OCI-LY1 (cell line): ENCODE results near the gene NUAK1.

ENCODE experiments used
- H2AFZ ChIP-seq: fragments of 200-600 bp; sonication (generic), shearing (Covaris generic); 2 replicates; pipeline ENCODE4 v1.6.0; 2014; ENCODE audit warnings: antibody characterized with exemption, mild to moderate bottlenecking, low read length
- H3F3A ChIP-seq: fragments of 200-600 bp; sonication (generic), shearing (Covaris generic); 2 replicates; pipeline ENCODE4 v1.6.0; 2014; ENCODE audit warnings: mild to moderate bottlenecking, antibody characterized with exemption, low read length, moderate library complexity; ENCODE audit not compliant: insufficient read depth
- H3K27ac ChIP-seq: fragments of 200-600 bp; sonication (generic); 2 replicates; pipeline ENCODE4 v1.5.1; 2014; ENCODE audit warnings: low read length, mixed run types, mild to moderate bottlenecking, low read depth; ENCODE audit not compliant: poor library complexity, severe bottlenecking
- H3K27me3 ChIP-seq: fragments of 200-600 bp; sonication (generic); 2 replicates; pipeline ENCODE4 v1.6.0; 2014; ENCODE audit warnings: antibody characterized with exemption, mild to moderate bottlenecking, low read length, moderate library complexity; ENCODE audit not compliant: insufficient read depth
- H3K36me3 ChIP-seq: fragments of 200-600 bp; sonication (generic); 2 replicates; pipeline ENCODE4 v1.6.1; 2014; ENCODE audit warnings: mild to moderate bottlenecking, antibody characterized with exemption, low read length, moderate library complexity, mixed read lengths; ENCODE audit not compliant: insufficient read depth
- H3K4me1 ChIP-seq: fragments of 200-600 bp; sonication (generic); 2 replicates; pipeline ENCODE4 v1.5.1; 2014; ENCODE audit warnings: mild to moderate bottlenecking, low read length, moderate library complexity; ENCODE audit not compliant: insufficient read depth, severe bottlenecking
- H3K4me2 ChIP-seq: fragments of 200-600 bp; sonication (generic), shearing (Covaris generic); 2 replicates; pipeline ENCODE4 v1.6.1; 2014; ENCODE audit warnings: low read length
- H3K4me3 ChIP-seq: fragments of 200-600 bp; sonication (generic); 2 replicates; pipeline ENCODE4 v1.5.1; 2014; ENCODE audit warnings: low read length, low read depth, mild to moderate bottlenecking, mixed read lengths; ENCODE audit not compliant: poor library complexity, severe bottlenecking
- H3K79me2 ChIP-seq: fragments of 200-600 bp; shearing (Covaris generic); 2 replicates; pipeline ENCODE4 v1.6.1; 2016; ENCODE audit warnings: mixed run types, low read length, mixed read lengths; ENCODE audit not compliant: insufficient read depth
- H3K9ac ChIP-seq: fragments of 200-600 bp; sonication (generic), shearing (Covaris generic); 2 replicates; pipeline ENCODE4 v1.6.1; 2014; ENCODE audit warnings: mild to moderate bottlenecking, low read length, mixed read lengths
- H3K9me2 ChIP-seq: fragments of 200-600 bp; sonication (generic), shearing (Covaris generic); 2 replicates; pipeline ENCODE4 v1.6.1; 2014; ENCODE audit warnings: low read depth, mild to moderate bottlenecking, low read length, mixed read lengths
- H3K9me3 ChIP-seq: fragments of 200-600 bp; shearing (Covaris generic); 2 replicates; pipeline ENCODE4 v1.6.1; 2014; ENCODE audit warnings: low read length, mixed read lengths
- H4K20me1 ChIP-seq: fragments of 200-600 bp; sonication (generic), shearing (Covaris generic); 2 replicates; pipeline ENCODE4 v1.6.0; 2016; ENCODE audit warnings: mild to moderate bottlenecking, low read length; ENCODE audit not compliant: insufficient read depth
- EZH2 ChIP-seq: fragments of 200-600 bp; sonication (generic), shearing (Covaris generic); IDR thresholded peaks from 2 replicates; pipeline ENCODE4 v1.8.0; 2017; ENCODE audit warnings: borderline replicate concordance, mixed run types, mild to moderate bottlenecking, antibody characterized with exemption, low read length, moderate library complexity, mixed read lengths
- TF ChIP-seq, protein P1 (sequence below): fragments of 200-600 bp; sonication (generic), shearing (Covaris generic); IDR thresholded peaks from 2 replicates; pipeline ENCODE4 v1.5.1; 2017; ENCODE audit warnings: mild to moderate bottlenecking, antibody characterized with exemption, low read length, moderate library complexity, mixed read lengths

NUAK1 gene

DNA sequence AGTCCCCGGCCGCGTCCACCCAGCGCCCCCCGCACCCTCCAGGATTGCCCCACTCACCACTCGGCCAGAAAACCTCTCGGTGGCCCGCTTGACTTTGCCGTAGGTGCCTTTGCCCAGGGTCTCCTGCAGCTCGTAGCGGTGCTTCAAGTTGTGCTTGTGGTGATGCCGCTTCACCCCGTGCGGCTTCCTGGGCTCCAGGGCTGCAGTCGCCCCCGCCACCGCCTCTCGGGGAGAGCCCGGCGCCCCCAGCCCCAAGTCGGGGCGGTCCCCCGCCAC, 459 bp downstream of the NUAK1 start:
- Histone ChIP-seq H3F3A (no peaks in the 10 kb centered on the region), H3K4me3 (no peak overlapping the region), H3K27me3 (no peaks in the 10 kb centered on the region), H3K4me2 (no peak overlapping the region), H3K9me3 (no peaks in the 10 kb centered on the region), H3K4me1 (no peaks in the 10 kb centered on the region), H3K79me2 (no peaks in the 10 kb centered on the region), H3K27ac (no peak overlapping the region), H2AFZ (no peak overlapping the region), H3K9me2 (no peaks in the 10 kb centered on the region), H3K36me3 (no peaks in the 10 kb centered on the region), H4K20me1 (no peaks in the 10 kb centered on the region), H3K9ac (no peak overlapping the region)
- TF ChIP-seq EZH2 = no peak
- TF ChIP-seq, protein P1, sequence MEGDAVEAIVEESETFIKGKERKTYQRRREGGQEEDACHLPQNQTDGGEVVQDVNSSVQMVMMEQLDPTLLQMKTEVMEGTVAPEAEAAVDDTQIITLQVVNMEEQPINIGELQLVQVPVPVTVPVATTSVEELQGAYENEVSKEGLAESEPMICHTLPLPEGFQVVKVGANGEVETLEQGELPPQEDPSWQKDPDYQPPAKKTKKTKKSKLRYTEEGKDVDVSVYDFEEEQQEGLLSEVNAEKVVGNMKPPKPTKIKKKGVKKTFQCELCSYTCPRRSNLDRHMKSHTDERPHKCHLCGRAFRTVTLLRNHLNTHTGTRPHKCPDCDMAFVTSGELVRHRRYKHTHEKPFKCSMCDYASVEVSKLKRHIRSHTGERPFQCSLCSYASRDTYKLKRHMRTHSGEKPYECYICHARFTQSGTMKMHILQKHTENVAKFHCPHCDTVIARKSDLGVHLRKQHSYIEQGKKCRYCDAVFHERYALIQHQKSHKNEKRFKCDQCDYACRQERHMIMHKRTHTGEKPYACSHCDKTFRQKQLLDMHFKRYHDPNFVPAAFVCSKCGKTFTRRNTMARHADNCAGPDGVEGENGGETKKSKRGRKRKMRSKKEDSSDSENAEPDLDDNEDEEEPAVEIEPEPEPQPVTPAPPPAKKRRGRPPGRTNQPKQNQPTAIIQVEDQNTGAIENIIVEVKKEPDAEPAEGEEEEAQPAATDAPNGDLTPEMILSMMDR = no peak

DNA sequence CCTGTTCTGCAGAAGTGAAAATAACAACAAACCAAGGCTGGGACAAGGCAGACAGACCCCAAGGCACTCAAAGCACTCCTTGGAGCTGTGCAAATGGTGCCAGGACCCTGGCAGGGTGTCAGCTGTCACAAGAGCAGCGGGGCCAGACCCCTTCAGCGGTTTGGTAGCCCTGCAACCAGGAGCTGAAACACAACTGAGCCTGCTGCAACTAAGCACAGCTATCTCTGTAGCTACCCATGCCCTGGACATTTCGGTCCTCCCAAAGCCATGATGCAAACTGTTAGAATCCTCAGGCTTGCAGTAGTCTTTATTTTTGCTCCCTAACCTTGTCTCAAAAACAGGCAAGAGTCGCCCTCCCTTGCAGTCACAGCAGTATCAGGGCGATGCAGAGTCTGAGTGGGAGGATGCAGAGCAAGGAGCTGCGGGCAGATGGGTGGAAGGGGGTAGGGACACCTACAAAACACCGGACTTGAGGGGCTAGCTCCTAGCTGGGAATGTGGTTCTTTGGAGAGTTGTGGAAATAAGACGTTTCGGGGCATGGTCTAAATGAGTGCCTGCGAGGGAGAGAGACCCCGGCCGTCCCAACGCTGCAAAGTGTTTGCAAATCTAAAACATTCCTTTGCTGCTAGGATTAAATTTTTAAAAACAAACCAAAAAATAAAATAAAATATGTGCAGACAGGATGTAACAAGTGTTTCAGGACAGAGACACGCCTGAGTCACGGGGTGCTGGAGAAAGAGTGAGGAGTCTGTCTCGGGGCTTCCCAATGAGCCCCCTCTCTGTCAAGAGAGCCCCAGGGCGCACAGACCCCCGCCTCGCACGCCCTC, 1.0 kb downstream of the NUAK1 start:
- Histone ChIP-seq H3K4me1 (no peaks in the 10 kb centered on the region), H3K4me2 (no peak overlapping the region), H3K79me2 (no peaks in the 10 kb centered on the region), H3K27ac (no peak overlapping the region), H3K9me3 (no peaks in the 10 kb centered on the region), H3K9me2 (no peaks in the 10 kb centered on the region), H3K27me3 (no peaks in the 10 kb centered on the region), H3K36me3 (no peaks in the 10 kb centered on the region), H3K9ac (no peak overlapping the region), H3K4me3 (no peak overlapping the region), H4K20me1 (no peaks in the 10 kb centered on the region), H3F3A (no peaks in the 10 kb centered on the region), H2AFZ (no peak overlapping the region)
- TF ChIP-seq, protein P1 = no peak
- no peak for TF ChIP-seq EZH2

DNA sequence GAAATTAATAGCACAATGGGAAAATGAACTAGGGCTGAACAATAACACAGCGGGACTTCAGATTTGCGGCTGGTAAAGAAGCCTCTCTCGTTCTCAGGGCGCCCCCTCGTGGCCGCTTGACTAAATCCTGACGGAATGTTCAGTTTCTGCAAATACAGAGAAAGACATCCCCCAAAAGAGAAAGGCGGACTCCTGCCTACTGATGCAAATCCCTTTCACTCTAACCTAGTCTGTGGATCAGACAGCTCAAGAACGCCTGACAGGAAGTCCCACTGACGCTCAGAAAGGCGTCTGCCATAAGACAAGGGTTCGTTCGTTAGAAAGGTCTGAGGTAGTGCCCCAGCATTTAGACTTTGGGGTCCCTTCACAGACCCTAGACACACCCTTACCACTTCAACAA, 2.5 kb downstream of the NUAK1 start:
- Histone ChIP-seq H3K4me2 (no peak overlapping the region), H3K27ac (no peak overlapping the region), H3K9ac (no peak overlapping the region), H4K20me1 (no peaks in the 10 kb centered on the region), H3K4me3 (no peak overlapping the region), H3K27me3 (no peaks in the 10 kb centered on the region), H3K79me2 (no peaks in the 10 kb centered on the region), H2AFZ (no peak overlapping the region), H3K9me3 (no peaks in the 10 kb centered on the region), H3K4me1 (no peaks in the 10 kb centered on the region), H3K9me2 (no peaks in the 10 kb centered on the region), H3K36me3 (no peaks in the 10 kb centered on the region), H3F3A (no peaks in the 10 kb centered on the region)
- no peak for TF ChIP-seq EZH2
- TF ChIP-seq, protein P1 = peak; percentile 61
